ENCODE data around the gene FLNC. TPM values are rescaled to one million over a fixed set of nuclear protein-coding genes. Genes with fewer than 3 reads are reported as not detected.

The FLNC gene
- total and polyA plus RNA-seq, 9 of the 15 experiments (the other 6 are each of a cell fraction or from before 2014, with no cell fraction given): 0.90 to 155 (median 28.8) TPM

DNA sequence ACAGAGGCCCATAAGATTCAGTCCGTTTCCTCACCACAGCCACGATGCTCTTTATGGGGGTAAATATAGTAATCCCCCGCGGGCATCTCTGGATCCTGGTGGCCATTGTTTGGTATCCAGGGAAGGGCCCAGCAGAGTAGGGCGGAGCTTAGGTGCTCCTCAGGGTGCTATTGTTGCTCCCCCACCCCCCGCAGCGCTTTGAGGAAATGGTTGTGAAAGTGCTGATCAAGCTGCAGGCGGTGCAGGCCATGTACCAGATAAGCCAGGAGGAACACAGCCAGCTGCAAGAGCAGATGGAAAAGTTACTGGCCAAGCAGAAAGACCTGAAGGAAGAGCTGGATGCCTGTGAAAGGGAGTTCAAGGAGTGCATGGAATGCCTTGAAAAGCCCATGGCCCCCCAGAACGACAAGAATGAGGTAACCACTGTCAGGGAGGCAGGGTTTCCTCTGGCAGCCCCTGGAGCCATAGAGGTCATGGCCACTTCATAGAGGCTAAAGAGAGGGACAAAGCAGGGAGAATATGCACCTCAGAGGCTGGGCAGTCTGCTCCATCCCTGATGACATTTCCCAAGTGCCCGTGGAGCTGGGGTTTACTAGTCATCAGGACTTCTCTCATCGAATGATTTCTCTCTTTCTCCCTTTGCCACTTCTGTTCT lies 17.6 kb upstream of the FLNC start (continued):
- TF ChIP-seq, protein P1, sequence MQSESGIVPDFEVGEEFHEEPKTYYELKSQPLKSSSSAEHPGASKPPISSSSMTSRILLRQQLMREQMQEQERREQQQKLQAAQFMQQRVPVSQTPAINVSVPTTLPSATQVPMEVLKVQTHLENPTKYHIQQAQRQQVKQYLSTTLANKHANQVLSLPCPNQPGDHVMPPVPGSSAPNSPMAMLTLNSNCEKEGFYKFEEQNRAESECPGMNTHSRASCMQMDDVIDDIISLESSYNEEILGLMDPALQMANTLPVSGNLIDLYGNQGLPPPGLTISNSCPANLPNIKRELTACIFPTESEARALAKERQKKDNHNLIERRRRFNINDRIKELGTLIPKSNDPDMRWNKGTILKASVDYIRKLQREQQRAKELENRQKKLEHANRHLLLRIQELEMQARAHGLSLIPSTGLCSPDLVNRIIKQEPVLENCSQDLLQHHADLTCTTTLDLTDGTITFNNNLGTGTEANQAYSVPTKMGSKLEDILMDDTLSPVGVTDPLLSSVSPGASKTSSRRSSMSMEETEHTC (IDR thresholded peaks at IDR 0.05): no peak
- TF ChIP-seq SP2 (IDR thresholded peaks at IDR 0.05; ENCODE audit: extremely low read depth, low read depth, low read length, poor library complexity, severe bottlenecking) (no peak), HDAC1 (IDR thresholded peaks at IDR 0.05) (peak in 1 of 2 experiments; percentile 60; a peak in 1 of 4 replicates), ZNF695 (CRISPR knock-in tag; IDR thresholded peaks at IDR 0.05) (no peak), MCM2 (IDR thresholded peaks at IDR 0.05; ENCODE audit: low read depth) (no peak), GABPB1 (CRISPR knock-in tag; IDR thresholded peaks at IDR 0.05) (no peak), ZNF408 (CRISPR knock-in tag; IDR thresholded peaks at IDR 0.05; ENCODE audit: low read depth) (no peak), ZKSCAN1 (IDR thresholded peaks at IDR 0.05; ENCODE audit: low read depth, low read length) (no peak), ZNF239 (CRISPR knock-in tag; IDR thresholded peaks at IDR 0.05) (no peak; the same call in 1 of the 2 replicates), CBX3 (IDR thresholded peaks at IDR 0.05; ENCODE audit: borderline replicate concordance in 1 of 2, low read length in 2 of 2) (peak in 1 of 2 experiments; percentile 83; a peak in 1 of 3 replicates), ZNF263 (CRISPR knock-in tag; IDR thresholded peaks at IDR 0.05; ENCODE audit: borderline replicate concordance) (peak; percentile 60; the same call in 1 of the 2 replicates), ZFX (CRISPR knock-in tag; IDR thresholded peaks at IDR 0.05) (no peak), DPF2 (IDR thresholded peaks at IDR 0.05) (peak; percentile 91), ZNF311 (CRISPR knock-in tag; IDR thresholded peaks at IDR 0.05) (no peak), ZNF316 (IDR thresholded peaks at IDR 0.05) (peak; percentile 95), ARID2 (IDR thresholded peaks at IDR 0.05) (no peak), HOXB6 (CRISPR knock-in tag; IDR thresholded peaks at IDR 0.05; ENCODE audit: borderline replicate concordance) (peak; percentile 62; the same call in 1 of the 2 replicates), SRSF1 (IDR thresholded peaks at IDR 0.05; ENCODE audit: low read depth, low read length) (no peak), PML (IDR thresholded peaks at IDR 0.05; ENCODE audit: low read length) (peak; percentile 72), TAF7 (tag; IDR thresholded peaks at IDR 0.05) (no peak), ZEB2 (IDR thresholded peaks at IDR 0.05) (no peak)
- TF ChIP-seq, protein P2, sequence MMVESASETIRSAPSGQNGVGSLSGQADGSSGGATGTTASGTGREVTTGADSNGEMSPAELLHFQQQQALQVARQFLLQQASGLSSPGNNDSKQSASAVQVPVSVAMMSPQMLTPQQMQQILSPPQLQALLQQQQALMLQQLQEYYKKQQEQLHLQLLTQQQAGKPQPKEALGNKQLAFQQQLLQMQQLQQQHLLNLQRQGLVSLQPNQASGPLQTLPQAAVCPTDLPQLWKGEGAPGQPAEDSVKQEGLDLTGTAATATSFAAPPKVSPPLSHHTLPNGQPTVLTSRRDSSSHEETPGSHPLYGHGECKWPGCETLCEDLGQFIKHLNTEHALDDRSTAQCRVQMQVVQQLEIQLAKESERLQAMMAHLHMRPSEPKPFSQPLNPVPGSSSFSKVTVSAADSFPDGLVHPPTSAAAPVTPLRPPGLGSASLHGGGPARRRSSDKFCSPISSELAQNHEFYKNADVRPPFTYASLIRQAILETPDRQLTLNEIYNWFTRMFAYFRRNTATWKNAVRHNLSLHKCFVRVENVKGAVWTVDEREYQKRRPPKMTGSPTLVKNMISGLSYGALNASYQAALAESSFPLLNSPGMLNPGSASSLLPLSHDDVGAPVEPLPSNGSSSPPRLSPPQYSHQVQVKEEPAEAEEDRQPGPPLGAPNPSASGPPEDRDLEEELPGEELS (CRISPR knock-in tag; IDR thresholded peaks at IDR 0.05; ENCODE audit: borderline replicate concordance): 0 out of 2 replicates have a peak, but pooled peaks have one; percentile 17
- TF ChIP-seq, protein P3, sequence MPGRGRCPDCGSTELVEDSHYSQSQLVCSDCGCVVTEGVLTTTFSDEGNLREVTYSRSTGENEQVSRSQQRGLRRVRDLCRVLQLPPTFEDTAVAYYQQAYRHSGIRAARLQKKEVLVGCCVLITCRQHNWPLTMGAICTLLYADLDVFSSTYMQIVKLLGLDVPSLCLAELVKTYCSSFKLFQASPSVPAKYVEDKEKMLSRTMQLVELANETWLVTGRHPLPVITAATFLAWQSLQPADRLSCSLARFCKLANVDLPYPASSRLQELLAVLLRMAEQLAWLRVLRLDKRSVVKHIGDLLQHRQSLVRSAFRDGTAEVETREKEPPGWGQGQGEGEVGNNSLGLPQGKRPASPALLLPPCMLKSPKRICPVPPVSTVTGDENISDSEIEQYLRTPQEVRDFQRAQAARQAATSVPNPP (IDR thresholded peaks at IDR 0.05; ENCODE audit: borderline replicate concordance, insufficient read depth, insufficient read length): no peak
- TF ChIP-seq, protein P4, sequence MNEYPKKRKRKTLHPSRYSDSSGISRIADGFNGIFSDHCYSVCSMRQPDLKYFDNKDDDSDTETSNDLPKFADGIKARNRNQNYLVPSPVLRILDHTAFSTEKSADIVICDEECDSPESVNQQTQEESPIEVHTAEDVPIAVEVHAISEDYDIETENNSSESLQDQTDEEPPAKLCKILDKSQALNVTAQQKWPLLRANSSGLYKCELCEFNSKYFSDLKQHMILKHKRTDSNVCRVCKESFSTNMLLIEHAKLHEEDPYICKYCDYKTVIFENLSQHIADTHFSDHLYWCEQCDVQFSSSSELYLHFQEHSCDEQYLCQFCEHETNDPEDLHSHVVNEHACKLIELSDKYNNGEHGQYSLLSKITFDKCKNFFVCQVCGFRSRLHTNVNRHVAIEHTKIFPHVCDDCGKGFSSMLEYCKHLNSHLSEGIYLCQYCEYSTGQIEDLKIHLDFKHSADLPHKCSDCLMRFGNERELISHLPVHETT (CRISPR knock-in tag; conservative IDR thresholded peaks at IDR 0.05 in 1 of 2, IDR thresholded peaks at IDR 0.05 in 1 of 2): no peak
